Neuron (in vitro differentiated cells): Measurements from ENCODE around the gene ADAMTS4.

Source experiments
- H2AFZ ChIP-seq: one replicate; pipeline ENCODE4 v1.6.1; 2013; ENCODE audit warnings: low read depth, mild to moderate bottlenecking, inconsistent platforms, low read length, moderate library complexity
- H3K27me3 ChIP-seq: one replicate; pipeline ENCODE4 v1.6.1; 2013; ENCODE audit warnings: low read length; ENCODE audit not compliant: insufficient read depth
- H3K36me3 ChIP-seq: one replicate; pipeline ENCODE4 v1.6.1; 2013; ENCODE audit warnings: low read length; ENCODE audit not compliant: insufficient read depth
- H3K4me1 ChIP-seq: one replicate; pipeline ENCODE4 v1.6.1; 2013; ENCODE audit warnings: low read length; ENCODE audit not compliant: insufficient read depth
- H3K4me3 ChIP-seq: 2 replicates; pipeline ENCODE4 v1.5.1; 2013; ENCODE audit warnings: mild to moderate bottlenecking, low read length, moderate library complexity
- H3K9me3 ChIP-seq: one replicate; pipeline ENCODE4 v1.6.1; 2013; ENCODE audit warnings: low read length

The ADAMTS4 gene, protein sequence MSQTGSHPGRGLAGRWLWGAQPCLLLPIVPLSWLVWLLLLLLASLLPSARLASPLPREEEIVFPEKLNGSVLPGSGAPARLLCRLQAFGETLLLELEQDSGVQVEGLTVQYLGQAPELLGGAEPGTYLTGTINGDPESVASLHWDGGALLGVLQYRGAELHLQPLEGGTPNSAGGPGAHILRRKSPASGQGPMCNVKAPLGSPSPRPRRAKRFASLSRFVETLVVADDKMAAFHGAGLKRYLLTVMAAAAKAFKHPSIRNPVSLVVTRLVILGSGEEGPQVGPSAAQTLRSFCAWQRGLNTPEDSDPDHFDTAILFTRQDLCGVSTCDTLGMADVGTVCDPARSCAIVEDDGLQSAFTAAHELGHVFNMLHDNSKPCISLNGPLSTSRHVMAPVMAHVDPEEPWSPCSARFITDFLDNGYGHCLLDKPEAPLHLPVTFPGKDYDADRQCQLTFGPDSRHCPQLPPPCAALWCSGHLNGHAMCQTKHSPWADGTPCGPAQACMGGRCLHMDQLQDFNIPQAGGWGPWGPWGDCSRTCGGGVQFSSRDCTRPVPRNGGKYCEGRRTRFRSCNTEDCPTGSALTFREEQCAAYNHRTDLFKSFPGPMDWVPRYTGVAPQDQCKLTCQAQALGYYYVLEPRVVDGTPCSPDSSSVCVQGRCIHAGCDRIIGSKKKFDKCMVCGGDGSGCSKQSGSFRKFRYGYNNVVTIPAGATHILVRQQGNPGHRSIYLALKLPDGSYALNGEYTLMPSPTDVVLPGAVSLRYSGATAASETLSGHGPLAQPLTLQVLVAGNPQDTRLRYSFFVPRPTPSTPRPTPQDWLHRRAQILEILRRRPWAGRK

DNA sequence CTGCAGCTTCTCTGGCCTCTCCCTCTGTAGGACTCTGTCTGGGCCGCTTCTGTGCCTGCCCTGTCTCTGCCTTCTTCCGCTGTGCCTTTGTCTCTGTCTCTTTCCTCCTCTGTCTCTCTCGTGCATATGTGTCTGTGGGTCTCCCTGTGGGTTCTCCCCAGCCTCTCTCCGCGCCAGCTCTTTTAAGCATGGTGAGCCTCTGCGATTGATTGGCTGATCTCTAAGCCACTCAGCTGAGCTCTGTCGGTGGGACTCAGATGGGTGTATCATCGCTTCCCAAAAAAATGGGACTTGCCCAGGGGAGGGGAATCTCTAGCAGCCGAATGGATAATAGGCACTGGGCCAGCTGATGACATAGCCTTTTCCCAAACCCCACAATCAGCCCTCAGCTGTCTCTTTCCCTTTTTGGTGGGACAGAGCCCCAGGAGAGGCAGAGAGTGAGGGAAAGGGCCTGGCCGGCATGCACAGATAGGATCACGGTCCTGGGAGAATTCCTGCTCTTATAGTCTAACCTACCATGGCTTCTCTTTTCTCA lies at the start of gene ADAMTS4:
Gene ADAMTS4, minus strand, starts transcription at position 158 of the 535 bp plus-strand sequence. CDS start 427 bp downstream, outside the sequence.
- Histone ChIP-seq H3K4me1 (peaks cover 26% of the 10 kb centered on the region), H3K36me3 (peaks cover 6% of the 10 kb centered on the region), H3K27me3 (no peaks in the 10 kb centered on the region), H2AFZ (no peak within 1 kb of the TSS), H3K4me3 (no peak within 1 kb of the TSS), H3K9me3 (no peaks in the 10 kb centered on the region)

DNA sequence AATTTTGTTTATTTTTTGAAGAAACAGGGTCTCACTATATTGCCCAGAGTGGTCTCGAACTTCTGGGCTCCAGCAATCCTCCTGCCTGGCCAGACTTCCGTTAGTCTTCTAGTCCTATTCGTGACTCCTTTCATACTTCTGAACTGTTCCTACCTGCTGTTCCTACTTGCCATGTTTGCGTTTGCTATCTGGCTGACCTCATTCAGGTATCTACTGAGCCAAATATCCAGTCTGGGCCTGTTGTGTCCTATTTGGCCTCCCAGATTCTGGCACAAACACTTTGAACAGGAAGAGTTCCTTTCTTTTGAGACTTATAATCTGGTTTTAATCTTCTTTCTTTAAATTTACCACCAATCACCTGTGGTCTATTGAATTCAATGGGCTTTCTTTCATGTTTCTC lies 46.0 kb upstream of the ADAMTS4 start:
- no peak overlapping the region for H2AFZ ChIP-seq
- H3K4me1 ChIP-seq = peaks cover 5% of the 10 kb centered on the region
- H3K4me3 ChIP-seq = no peak overlapping the region
- H3K9me3 ChIP-seq = no peaks in the 10 kb centered on the region
- no peaks in the 10 kb centered on the region for H3K36me3 ChIP-seq
- peaks cover 2% of the 10 kb centered on the region for H3K27me3 ChIP-seq

DNA sequence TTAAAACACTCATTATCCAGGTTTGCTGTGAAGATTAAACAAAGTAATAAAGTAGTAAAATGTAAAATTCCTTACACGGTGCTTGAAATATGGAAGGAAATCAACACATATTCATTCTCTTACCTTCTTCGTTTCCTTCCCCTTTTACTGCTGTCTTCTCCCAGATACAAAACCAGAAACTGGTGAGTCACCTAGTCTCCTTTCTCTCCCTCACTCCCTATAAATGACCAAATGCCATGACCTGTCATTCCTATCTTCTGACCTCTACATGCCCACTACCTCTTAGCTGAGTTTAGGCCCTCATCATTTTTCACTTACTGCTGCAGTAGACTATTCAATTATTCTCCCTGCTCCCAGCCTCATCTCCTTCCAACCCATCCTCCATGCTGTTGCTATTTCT lies 43.5 kb upstream of the ADAMTS4 start:
- no peaks in the 10 kb centered on the region for H3K9me3 ChIP-seq
- no peaks in the 10 kb centered on the region for H3K36me3 ChIP-seq
- H3K4me1 ChIP-seq = peaks cover 5% of the 10 kb centered on the region
- peaks cover 2% of the 10 kb centered on the region for H3K27me3 ChIP-seq
- H2AFZ ChIP-seq = no peak overlapping the region
- no peak overlapping the region for H3K4me3 ChIP-seq

DNA sequence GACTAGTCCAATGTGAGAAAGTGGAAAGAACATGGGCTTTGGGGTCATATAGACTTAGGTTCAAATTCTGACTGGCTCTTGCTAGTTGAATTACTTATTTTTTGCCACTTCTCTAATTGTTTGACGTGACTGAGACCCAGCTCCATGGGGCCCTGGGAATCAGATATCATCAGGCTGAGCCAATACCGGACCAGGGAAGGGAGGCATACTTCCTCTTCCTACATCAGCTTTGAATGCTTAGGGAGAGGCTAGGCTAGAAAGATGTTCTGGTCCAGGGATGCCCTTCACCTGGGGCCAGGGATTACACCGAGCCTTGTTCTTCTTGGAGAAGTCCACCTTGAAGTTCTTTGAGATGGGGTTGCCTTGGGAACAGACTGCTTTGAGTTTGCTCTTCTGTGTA lies 42.8 kb upstream of the ADAMTS4 start:
- Histone ChIP-seq H3K36me3 (no peaks in the 10 kb centered on the region), H3K27me3 (peaks cover 2% of the 10 kb centered on the region), H3K9me3 (no peaks in the 10 kb centered on the region), H3K4me1 (peaks cover 5% of the 10 kb centered on the region), H2AFZ (no peak overlapping the region), H3K4me3 (no peak overlapping the region)

DNA sequence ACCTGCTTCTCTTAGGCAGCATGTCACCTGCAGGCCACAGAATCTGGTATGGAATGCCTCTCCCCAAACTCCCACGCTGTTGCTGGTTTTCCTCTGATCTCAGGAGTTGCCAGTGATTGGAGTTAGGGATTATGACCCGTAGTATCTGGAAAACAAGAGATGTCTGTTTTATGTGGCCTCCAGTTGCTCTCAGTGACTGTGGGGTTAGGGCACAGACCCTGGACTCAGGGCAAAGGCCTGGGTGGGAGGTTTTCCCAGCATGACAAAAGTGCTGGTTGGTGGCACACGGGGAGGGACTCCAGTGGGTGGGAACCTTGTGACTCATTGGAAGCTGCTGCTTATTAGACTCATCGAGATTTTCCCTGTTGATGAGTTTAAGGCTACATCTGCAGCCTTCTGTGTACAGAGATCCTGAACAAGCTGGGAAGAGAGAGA lies 39.2 kb upstream of the ADAMTS4 start, which contains the start of gene NR1I3:
Gene NR1I3, minus strand, starts transcription at position 165 of the 435 bp plus-strand sequence. CDS start 1,638 bp downstream, outside the sequence.
- H3K27me3 ChIP-seq = peaks cover 2% of the 10 kb centered on the region
- H3K4me1 ChIP-seq = peaks cover 5% of the 10 kb centered on the region
- H3K4me3 ChIP-seq = no peak within 1 kb of the TSS
- H3K9me3 ChIP-seq = no peaks in the 10 kb centered on the region
- H3K36me3 ChIP-seq = no peaks in the 10 kb centered on the region
- H2AFZ ChIP-seq = no peak within 1 kb of the TSS

DNA sequence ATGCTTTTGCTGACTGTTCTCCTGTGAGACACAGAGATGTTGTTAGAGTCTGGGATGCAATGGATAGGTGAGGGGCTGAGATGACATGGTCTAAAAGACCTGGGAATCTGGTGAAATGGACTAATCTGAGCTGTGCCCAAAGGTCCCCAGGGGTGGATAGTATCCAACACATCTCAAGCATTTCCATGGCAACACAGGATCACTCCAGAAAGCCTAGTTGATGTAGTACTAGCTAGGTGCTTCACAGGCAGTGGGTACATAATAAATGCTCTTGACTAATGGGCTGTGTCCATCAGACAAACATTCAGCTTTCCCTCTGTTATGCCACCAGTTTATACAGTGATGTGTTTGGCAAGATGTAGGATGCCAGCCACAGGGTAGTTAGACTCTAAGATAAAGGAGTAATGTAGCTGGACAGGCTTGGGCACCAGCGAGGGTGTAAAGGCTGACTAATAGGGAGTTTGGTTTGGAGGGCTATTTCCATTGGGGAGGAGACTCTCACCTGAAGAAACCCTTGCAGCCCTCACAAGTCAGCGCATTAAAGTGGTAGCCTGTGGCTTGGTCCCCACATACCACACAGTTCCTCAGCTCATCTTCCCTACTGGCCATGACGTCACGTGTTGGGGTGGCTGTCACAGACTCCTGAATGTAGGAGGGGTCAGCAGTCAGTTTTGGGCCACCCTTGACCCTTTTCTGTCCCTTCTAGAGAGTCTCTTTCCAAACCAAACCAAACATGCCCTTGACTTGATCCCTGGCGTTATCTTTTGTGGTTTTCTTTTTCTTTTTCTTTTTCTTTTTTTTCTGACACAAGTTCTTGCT lies 37.3 kb upstream of the ADAMTS4 start:
- no peaks in the 10 kb centered on the region for H3K36me3 ChIP-seq
- H3K4me1 ChIP-seq = no peaks in the 10 kb centered on the region
- no peak overlapping the region for H2AFZ ChIP-seq
- no peaks in the 10 kb centered on the region for H3K27me3 ChIP-seq
- no peaks in the 10 kb centered on the region for H3K9me3 ChIP-seq
- H3K4me3 ChIP-seq = no peak overlapping the region

DNA sequence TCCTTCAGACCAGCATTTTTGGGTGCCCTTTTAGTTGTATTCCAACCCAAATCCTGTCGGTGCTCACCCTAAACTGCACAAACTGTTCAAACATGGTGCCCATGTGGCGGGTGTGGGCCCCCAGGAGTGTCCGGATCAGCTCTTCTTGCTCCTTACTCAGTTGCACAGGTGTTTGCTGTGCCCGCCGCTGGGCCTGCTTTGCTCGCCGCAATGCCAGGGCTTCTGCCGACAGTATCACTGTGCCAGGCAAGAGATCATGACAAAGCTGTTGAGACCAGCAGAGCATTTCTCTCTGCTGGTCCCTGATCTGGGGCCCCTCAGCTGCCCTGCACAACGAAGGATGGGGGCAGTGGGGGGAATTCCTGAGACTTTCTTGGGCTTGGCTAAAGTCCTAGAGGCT lies 34.2 kb upstream of the ADAMTS4 start:
- no peaks in the 10 kb centered on the region for H3K4me1 ChIP-seq
- H2AFZ ChIP-seq = no peak overlapping the region
- H3K27me3 ChIP-seq = no peaks in the 10 kb centered on the region
- H3K4me3 ChIP-seq = no peak overlapping the region
- peaks cover 16% of the 10 kb centered on the region for H3K36me3 ChIP-seq
- no peaks in the 10 kb centered on the region for H3K9me3 ChIP-seq

DNA sequence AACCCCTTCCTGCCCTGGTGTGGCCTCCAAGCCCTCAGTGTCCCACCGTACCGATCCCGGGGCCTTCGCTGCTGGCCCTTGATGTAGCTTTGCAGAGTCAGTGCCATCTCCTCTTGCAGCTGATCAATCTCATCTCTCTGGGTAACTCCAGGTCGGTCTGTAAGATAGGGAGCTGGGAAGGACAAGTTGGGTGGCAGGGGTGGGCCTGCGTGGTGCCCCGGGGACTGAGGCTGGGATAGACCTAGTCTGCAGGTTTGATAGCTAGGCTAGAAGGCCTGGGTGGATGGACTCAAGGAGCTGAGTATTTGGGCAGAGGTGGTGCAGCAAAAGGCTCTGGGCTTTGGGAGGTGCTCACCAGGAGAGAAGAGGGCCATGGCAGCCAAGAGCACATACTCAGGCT lies 31.9 kb upstream of the ADAMTS4 start:
- Histone ChIP-seq H3K4me3 (no peak overlapping the region), H3K36me3 (peaks cover 19% of the 10 kb centered on the region), H2AFZ (no peak overlapping the region), H3K9me3 (no peaks in the 10 kb centered on the region), H3K4me1 (peaks cover 10% of the 10 kb centered on the region), H3K27me3 (no peaks in the 10 kb centered on the region)

DNA sequence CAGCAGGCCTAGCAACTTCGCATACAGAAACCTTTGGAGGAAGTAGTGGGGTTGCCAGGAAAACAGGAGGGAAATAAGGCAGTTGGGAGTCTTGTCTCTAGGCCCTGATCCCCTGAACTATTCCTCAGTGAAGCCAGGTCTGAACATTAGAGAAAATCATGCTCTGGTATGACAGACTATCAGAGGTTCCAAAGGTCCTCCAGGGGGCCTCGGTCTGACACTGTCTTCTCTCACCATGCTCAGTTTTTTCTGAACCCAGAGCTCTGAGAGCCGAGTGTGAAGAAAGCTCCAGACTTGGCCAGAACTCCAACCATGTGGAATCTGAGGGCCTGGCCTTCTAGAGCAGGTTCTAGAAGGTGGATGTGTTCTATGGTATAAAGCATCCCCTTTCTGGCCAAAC lies 31.0 kb upstream of the ADAMTS4 start:
- Histone ChIP-seq H3K4me1 (peaks cover 10% of the 10 kb centered on the region), H3K4me3 (no peak overlapping the region), H3K9me3 (no peaks in the 10 kb centered on the region), H2AFZ (no peak overlapping the region), H3K36me3 (peaks cover 19% of the 10 kb centered on the region), H3K27me3 (no peaks in the 10 kb centered on the region)

DNA sequence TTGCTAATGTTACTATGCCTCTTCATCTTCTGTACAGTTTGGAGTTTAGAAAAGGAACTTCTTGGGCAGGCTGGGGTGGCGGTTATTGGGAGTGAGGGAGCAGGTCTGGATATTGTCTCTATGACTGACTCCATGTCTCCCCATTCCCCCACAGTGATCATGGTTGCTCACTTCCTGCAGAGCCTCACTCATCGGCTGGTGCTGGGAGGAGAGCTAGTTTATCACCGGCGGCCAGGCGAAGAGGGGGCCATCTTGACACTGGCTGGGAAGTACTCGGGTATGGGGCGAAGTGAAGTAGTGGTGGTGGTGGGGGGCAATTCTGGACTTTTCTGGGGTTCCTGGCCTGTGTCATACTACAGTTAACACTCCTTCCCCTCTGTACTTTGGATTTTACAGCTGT lies 29.2 kb upstream of the ADAMTS4 start:
- Histone ChIP-seq H3K4me3 (no peak overlapping the region), H3K9me3 (no peaks in the 10 kb centered on the region), H2AFZ (no peak overlapping the region), H3K4me1 (peaks cover 10% of the 10 kb centered on the region), H3K27me3 (no peaks in the 10 kb centered on the region), H3K36me3 (peaks cover 19% of the 10 kb centered on the region)

DNA sequence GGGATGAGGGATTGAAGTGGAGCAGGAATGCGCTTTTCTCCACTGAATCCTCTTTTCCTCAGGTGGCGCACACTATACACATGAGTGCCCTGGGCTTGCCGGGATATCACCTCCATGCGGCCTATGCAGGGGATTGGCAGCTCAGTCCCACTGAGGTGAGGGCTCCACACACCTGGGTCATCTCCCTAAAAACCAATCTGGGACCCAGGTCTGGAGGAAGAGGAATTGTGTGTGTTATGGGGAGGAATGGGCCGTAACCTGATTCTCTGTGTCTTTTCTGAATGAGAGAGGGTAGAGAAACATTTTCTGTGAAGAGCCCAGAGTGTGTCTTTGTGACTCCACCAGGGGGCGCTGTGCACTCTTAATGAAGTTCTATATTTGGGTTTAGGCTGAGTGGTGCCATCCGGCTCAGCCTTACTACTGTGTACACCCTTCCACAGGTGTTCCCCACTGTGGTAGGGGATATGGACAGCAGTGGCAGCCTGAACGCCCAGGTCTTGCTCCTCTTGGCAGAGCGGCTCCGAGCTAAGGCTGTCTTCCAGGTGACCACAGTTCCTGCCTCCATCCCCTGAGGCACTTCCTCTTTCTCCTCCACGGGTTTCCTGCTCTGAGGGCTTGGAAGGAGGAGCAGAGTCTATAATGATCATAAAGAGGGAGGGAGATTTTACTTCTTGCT lies 28.5 kb upstream of the ADAMTS4 start:
- Histone ChIP-seq H2AFZ (peak overlapping the region; percentile 52), H3K4me3 (peak overlapping the region; percentile 90), H3K36me3 (peaks cover 19% of the 10 kb centered on the region), H3K9me3 (no peaks in the 10 kb centered on the region), H3K4me1 (peaks cover 10% of the 10 kb centered on the region), H3K27me3 (no peaks in the 10 kb centered on the region)

DNA sequence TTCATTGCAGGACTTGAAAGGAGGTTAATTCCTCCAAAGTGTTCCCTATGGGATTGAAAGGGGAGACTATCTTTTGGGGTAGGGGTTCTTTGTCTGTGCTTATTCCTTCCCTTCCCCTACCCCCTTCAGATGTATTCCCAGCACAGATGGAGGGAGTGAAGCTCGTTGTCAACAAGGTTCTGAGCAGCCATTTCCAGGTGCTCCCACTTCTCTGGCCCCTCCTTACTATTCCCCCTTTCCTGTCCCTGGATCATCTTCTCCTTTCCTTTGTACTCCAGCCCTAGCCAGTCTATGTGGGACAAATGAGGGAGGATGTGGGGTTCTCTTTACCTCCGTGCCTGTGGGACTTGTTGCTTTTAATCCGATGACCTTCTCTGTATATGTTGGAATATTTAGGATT lies 27.9 kb upstream of the ADAMTS4 start:
- no peaks in the 10 kb centered on the region for H3K27me3 ChIP-seq
- peaks cover 10% of the 10 kb centered on the region for H3K4me1 ChIP-seq
- H3K4me3 ChIP-seq = peak overlapping the region; percentile 90
- H3K36me3 ChIP-seq = peaks cover 19% of the 10 kb centered on the region
- no peaks in the 10 kb centered on the region for H3K9me3 ChIP-seq
- H2AFZ ChIP-seq = peak overlapping the region; percentile 52
